T-helper 1 cell treated with Interleukin-12 subunit alpha and Interleukin-12 subunit beta and Interleukin-4 antibody, amounts not matched to agents 30 ng/mL and 1 ng/mL, for 36 hours (primary cell): ENCODE results near the gene FOXO4. TPM values are rescaled to one million over a fixed set of nuclear protein-coding genes. Genes with fewer than 3 reads are reported as not detected.

Source experiments
- intact Hi-C: fragments of 100-400 bp; cut with micrococcal nuclease; formaldehyde crosslinking; loops from one replicate; pipeline ENCODE4 v1.15.1; 2024
- total RNA-seq: library from RNA; stranded (reverse); gene quantifications from 2 replicates; pipeline ENCODE4 v1.2.3, GENCODE V29; 2022

FOXO4 gene
- total RNA-seq, 1 donor from 2014 or later: 11.3 TPM

GRCh38 chrX:71098951-71099506, 3.4 kb downstream of the FOXO4 start:
- intact Hi-C loops: loop anchor here (1.0 to 10.0 kb wide), 8 partner anchors 12 to 644 kb away; partner anchors contain the start of genes IL2RG, MED12 and ZMYM3

- intact Hi-C loops: loop anchor here (5.0 to 10.0 kb wide), 4 partner anchors 98 to 645 kb away; partner anchors contain the start of gene ZMYM3
These were observed 4.1 kb downstream of the FOXO4 start for GRCh38 chrX:71099736-71100135.

- intact Hi-C loops: no loop called here
These were observed 5.2 kb downstream of the FOXO4 start for GRCh38 chrX:71100581-71101505.

GRCh38 chrX:71102292-71102691, 6.6 kb downstream of the FOXO4 start:
- intact Hi-C loops: no loop called here

- intact Hi-C loops: loop anchor here (1.0 kb wide), 1 partner anchor 8 kb away; the partner anchor contains the start of gene IL2RG
These were observed 7.7 kb downstream of the FOXO4 start for GRCh38 chrX:71103110-71103983.

GRCh38 chrX:71105628-71106027, 10.0 kb downstream of the FOXO4 start:
- intact Hi-C loops: no loop called here

- intact Hi-C loops: no loop called here
These were observed 10.8 kb downstream of the FOXO4 start, which contains the start of gene CXorf65 for GRCh38 chrX:71106427-71106826. Gene CXorf65 (minus strand): TSS chrX:71106740. CDS start chrX:71106556, 184 bp downstream.

GRCh38 chrX:71107245-71107644, 11.6 kb downstream of the FOXO4 start:
- intact Hi-C loops: no loop called here

- intact Hi-C loops: no loop called here
These were observed 12.2 kb downstream of the FOXO4 start for GRCh38 chrX:71107762-71108360.

GRCh38 chrX:71109051-71109450, 13.4 kb downstream of the FOXO4 start:
- intact Hi-C loops: no loop called here

- intact Hi-C loops: loop anchor here (1.0 to 10.0 kb wide), 10 partner anchors 8 to 976 kb away; partner anchors contain the start of genes CXCR3, IGBP1, NONO and SNX12
These were observed 15.6 kb downstream of the FOXO4 start, which contains the start of gene IL2RG for GRCh38 chrX:71111141-71111843. Gene IL2RG (minus strand): TSS chrX:71111577. CDS start chrX:71111539, 38 bp downstream.

- intact Hi-C loops: loop anchor here (1.0 to 10.0 kb wide), 10 partner anchors 9 to 977 kb away; partner anchors contain the start of genes CXCR3, IGBP1, NONO and SNX12
These were observed 16.3 kb downstream of the FOXO4 start for GRCh38 chrX:71111921-71112431.

GRCh38 chrX:71117358-71117757, 21.7 kb downstream of the FOXO4 start:
- intact Hi-C loops: loop anchor here (10.0 kb wide), 1 partner anchor 983 kb away; the partner anchor contains the start of gene IGBP1

- intact Hi-C loops: loop anchor here (1.0 to 10.0 kb wide), 4 partner anchors 8 to 984 kb away; partner anchors contain the start of gene IGBP1
These were observed 22.7 kb downstream of the FOXO4 start, which contains the start of gene MED12 for GRCh38 chrX:71118032-71118984. Gene MED12 (plus strand): TSS chrX:71118596. CDS start chrX:71118755, 159 bp downstream.

GRCh38 chrX:71118985-71119535, 23.4 kb downstream of the FOXO4 start:
- intact Hi-C loops: loop anchor here (1.0 to 10.0 kb wide), 4 partner anchors 9 to 984 kb away; partner anchors contain the start of gene IGBP1

- intact Hi-C loops: no loop called here
These were observed 32.6 kb downstream of the FOXO4 start for GRCh38 chrX:71128166-71128833.
